ENCODE data around the gene DLG5. TPM values are rescaled to one million over a fixed set of nuclear protein-coding genes. Genes with fewer than 3 reads are reported as not detected.

Gene DLG5
- total RNA-seq, 4 donors from 2014 or later: 28.6 to 51.2 (median 40.3) TPM

DNA sequence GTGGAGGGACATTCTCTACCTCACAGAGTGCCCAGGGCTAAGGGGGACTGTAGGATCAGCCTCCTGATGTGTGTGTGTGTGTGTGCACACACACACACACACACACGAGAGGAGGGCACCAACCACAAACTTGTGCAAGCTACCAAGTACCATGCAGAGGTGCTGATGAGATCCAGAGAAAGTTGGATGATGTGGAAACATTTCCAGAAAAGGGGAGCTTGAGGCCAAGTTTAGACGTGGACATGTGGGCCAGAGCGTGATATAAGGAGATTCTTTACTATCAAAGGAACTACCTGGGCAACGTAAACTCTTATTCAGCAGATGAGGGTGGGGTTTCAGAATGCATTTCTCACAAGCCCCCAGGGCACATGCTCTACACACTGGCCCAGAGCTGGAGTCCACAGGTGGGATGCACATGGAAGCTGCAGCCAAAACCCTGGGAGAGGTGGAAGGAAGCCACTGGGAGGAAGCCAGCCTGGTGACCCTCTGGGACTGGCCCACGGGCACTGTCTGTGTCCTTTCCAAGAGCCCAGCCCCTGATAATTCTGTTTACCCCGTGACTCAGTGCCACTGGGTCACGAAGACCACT lies 53.5 kb downstream of the DLG5 start:
- Histone ChIP-seq H3K4me1 (peaks cover 42 to 55% of the 10 kb centered on the region in 2 donors), H3K36me3 (no peaks in the 10 kb centered on the region), H3K9me3 (no peaks in the 10 kb centered on the region), H3K27ac (peak overlapping the region; percentile 73 to 81 (median 76)), H3K27me3 (no peaks in the 10 kb centered on the region), H3K4me3 (no peak overlapping the region)
- in situ Hi-C loops (cut with MboI; ENCODE audit: low sequenced_read_pairs in 4 of 4) (no loop called here), intact Hi-C loops (cut with DNase I; ENCODE audit: low total_unique reads) (no loop called here)
- ATAC-seq (no peak), DNase-seq (no peak)
- TF ChIP-seq, protein P1, sequence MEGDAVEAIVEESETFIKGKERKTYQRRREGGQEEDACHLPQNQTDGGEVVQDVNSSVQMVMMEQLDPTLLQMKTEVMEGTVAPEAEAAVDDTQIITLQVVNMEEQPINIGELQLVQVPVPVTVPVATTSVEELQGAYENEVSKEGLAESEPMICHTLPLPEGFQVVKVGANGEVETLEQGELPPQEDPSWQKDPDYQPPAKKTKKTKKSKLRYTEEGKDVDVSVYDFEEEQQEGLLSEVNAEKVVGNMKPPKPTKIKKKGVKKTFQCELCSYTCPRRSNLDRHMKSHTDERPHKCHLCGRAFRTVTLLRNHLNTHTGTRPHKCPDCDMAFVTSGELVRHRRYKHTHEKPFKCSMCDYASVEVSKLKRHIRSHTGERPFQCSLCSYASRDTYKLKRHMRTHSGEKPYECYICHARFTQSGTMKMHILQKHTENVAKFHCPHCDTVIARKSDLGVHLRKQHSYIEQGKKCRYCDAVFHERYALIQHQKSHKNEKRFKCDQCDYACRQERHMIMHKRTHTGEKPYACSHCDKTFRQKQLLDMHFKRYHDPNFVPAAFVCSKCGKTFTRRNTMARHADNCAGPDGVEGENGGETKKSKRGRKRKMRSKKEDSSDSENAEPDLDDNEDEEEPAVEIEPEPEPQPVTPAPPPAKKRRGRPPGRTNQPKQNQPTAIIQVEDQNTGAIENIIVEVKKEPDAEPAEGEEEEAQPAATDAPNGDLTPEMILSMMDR (IDR thresholded peaks at IDR 0.05 in 4 of 5, conservative IDR thresholded peaks at IDR 0.05 in 1 of 5): no peak
- TF ChIP-seq POLR2A (IDR thresholded peaks at IDR 0.05): no peak

DNA sequence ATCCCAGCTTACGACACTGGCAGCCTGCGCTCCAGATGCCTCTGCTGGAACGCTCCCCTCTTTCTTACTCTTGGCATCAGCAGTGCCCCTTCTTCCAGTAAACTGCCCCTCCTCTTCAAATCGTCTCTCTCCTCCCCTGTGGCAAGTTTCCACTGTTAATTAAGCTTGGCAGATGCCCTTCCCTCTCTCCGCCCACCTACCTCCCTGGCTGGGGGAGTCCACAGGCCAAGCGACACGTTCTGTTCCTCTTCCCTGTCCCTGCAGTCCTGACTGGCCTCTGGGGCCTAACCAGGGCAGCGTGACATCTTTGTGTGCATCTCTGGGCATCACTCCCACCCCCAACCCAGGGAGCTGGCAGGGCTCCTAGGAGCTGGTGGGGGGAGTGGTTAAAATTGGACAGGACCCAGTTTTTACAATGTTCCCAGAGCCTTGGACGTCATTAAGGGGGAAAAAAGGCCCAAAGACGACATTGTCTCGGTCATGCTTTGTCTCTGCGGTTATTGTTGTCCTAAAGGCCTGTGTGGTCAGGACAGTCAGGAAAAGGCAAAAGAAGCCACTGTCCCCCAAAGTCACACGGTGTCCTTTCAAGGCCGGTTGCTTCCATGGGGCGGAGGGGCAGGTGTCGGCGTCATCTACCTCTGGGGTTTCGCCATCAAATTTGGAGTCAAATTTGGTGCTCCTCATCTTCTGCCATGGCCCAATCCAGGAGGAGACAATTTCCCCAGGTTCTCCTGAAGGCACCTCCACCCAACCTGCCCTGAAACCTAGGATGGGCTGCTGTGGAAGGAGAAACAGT lies 54.2 kb downstream of the DLG5 start:
- Histone ChIP-seq H3K4me3 (no peak overlapping the region), H3K9me3 (no peaks in the 10 kb centered on the region), H3K36me3 (peaks cover 0 to 6% of the 10 kb centered on the region in 2 donors), H3K27me3 (no peaks in the 10 kb centered on the region), H3K27ac (peak overlapping the region; percentile 73 to 81 (median 76)), H3K4me1 (peaks cover 35 to 49% of the 10 kb centered on the region in 2 donors)
- intact Hi-C loops (cut with DNase I; ENCODE audit: low total_unique reads): no loop called here
- no peak for TF ChIP-seq POLR2A (IDR thresholded peaks at IDR 0.05)
- TF ChIP-seq, protein P1 (IDR thresholded peaks at IDR 0.05 in 4 of 5, conservative IDR thresholded peaks at IDR 0.05 in 1 of 5): no peak
- in situ Hi-C loops (cut with MboI; ENCODE audit: low sequenced_read_pairs in 4 of 4): no loop called here
- DNase-seq (peak in 1 of 2 donors; percentile 43), ATAC-seq (peak; percentile 16 to 29)

DNA sequence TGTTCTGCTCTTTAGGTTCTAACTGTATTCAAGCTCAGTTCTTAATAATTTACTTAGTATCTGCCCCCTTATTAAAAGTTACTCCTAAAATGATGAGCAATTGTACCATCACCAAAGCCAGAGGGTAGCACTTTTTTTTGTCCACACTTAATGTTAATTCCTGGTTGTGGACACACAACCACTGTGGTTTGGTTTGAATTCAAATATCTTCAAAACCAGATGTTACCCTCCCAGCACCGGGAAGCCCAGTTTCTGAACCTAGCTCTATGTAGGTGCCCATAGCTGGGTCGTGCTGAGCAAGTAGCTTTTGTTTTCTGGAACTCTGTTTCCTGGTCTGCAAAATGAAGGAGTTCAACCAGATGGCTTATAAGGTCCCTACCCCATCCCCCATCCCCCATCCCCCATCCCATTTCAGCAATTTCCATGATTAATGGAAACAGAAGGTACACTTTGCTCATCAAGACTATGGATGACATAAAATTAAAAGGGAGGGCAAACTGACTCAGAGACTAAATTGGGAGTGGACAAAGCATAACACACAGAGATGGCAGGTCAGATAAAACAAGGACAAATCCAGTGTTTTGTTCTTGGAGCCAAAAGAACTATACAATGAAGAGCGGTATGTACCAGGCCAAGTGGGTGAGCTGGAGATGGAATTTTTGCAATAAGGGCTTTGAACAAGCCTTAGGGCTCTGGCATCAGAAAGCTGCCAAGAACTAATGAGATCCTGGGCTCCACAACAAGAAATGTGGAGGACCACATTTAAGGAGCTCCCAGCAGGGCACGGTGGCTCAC lies 56.7 kb downstream of the DLG5 start:
- Histone ChIP-seq H3K27me3 (no peaks in the 10 kb centered on the region), H3K27ac (no peak overlapping the region), H3K4me1 (peaks cover 47 to 51% of the 10 kb centered on the region in 2 donors), H3K4me3 (no peak overlapping the region), H3K9me3 (no peaks in the 10 kb centered on the region), H3K36me3 (peaks cover 0 to 18% of the 10 kb centered on the region in 2 donors)
- in situ Hi-C loops (cut with MboI; ENCODE audit: low sequenced_read_pairs in 4 of 4) (no loop called here), intact Hi-C loops (cut with DNase I; ENCODE audit: low total_unique reads) (no loop called here)
- TF ChIP-seq, protein P1 (IDR thresholded peaks at IDR 0.05 in 4 of 5, conservative IDR thresholded peaks at IDR 0.05 in 1 of 5): no peak
- TF ChIP-seq POLR2A (IDR thresholded peaks at IDR 0.05): no peak
- DNase-seq (no peak), ATAC-seq (no peak)

DNA sequence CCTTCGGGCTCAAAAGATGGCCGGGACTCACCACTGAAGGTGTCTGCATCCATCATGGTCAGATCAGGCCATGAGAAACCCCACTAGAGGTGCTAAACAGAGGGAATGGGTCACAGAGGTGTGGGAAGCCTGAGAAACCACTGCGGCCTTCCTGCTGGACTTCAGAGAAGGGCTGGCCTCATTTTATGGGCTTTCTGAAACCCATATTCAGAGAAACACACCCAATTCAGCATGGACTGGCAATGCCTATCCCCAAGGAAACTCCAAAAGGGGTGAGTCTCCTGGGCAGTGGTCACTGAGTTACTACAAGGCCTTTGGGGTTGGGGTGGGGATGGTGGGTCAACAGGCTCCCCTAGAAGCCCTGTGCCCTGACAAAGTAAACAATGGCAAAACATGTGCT lies 58.0 kb downstream of the DLG5 start:
- H3K9me3 ChIP-seq: no peaks in the 10 kb centered on the region
- ATAC-seq (no peak), DNase-seq (no peak)
- H3K27me3 ChIP-seq: no peaks in the 10 kb centered on the region
- in situ Hi-C loops (cut with MboI; ENCODE audit: low sequenced_read_pairs in 4 of 4) (no loop called here), intact Hi-C loops (cut with DNase I; ENCODE audit: low total_unique reads) (no loop called here)
- H3K4me3 ChIP-seq: no peak overlapping the region
- peaks cover 41 to 43% of the 10 kb centered on the region in 2 donors for H3K4me1 ChIP-seq
- TF ChIP-seq, protein P1 (IDR thresholded peaks at IDR 0.05 in 4 of 5, conservative IDR thresholded peaks at IDR 0.05 in 1 of 5): no peak
- TF ChIP-seq POLR2A (IDR thresholded peaks at IDR 0.05): no peak
- H3K36me3 ChIP-seq: peaks cover 0 to 18% of the 10 kb centered on the region in 2 donors
- H3K27ac ChIP-seq: no peak overlapping the region

Measured in gastrocnemius medialis (tissue), 4 donors.